HepG2 (cell line): Measurements from ENCODE around the gene SRP14. TPM values are rescaled to one million over a fixed set of nuclear protein-coding genes. Genes with fewer than 3 reads are reported as not detected.

ENCODE experiments used
- ESRRA ChIP-seq: sonication (generic); formaldehyde crosslinking; IDR thresholded peaks from 2 replicates; pipeline ENCODE4 v1.5.1; 2020; ENCODE audit warnings: mild to moderate bottlenecking, low read depth, missing genetic modification reagents
- KLF13 ChIP-seq: sonication (generic); formaldehyde crosslinking; IDR thresholded peaks from 2 replicates; pipeline ENCODE4 v1.4.0; 2020; ENCODE audit warnings: mild to moderate bottlenecking, missing genetic modification reagents
- KMT2B ChIP-seq: IDR thresholded peaks from 2 replicates; pipeline ENCODE4 v1.6.1; 2016; ENCODE audit warnings: missing genetic modification reagents, missing compliant biosample characterization
- MAF1 ChIP-seq: sonication (generic); formaldehyde crosslinking; IDR thresholded peaks from 2 replicates; pipeline ENCODE4 v1.5.0; 2020; ENCODE audit warnings: missing genetic modification reagents, borderline replicate concordance
- MBNL3 ChIP-seq: fragments of 250-450 bp; sonication (Bioruptor Pico); conservative IDR thresholded peaks from 2 replicates; pipeline ENCODE4 v1.8.0; 2022; ENCODE audit warnings: mild to moderate bottlenecking, inconsistent platforms
- MED1 ChIP-seq: sonication (generic); formaldehyde crosslinking; IDR thresholded peaks from 2 replicates; pipeline ENCODE4 v1.4.0; 2020; ENCODE audit warnings: missing genetic modification reagents
- PAF1 ChIP-seq: IDR thresholded peaks from 2 replicates; pipeline ENCODE4 v1.6.1; 2016; ENCODE audit warnings: missing genetic modification reagents, missing compliant biosample characterization
- PBX3 ChIP-seq: sonication (generic); formaldehyde crosslinking; IDR thresholded peaks from 2 replicates; pipeline ENCODE4 v1.8.1; 2023; ENCODE audit warnings: missing genetic modification reagents, inconsistent platforms, borderline replicate concordance
- PHF8 ChIP-seq: sonication (generic); formaldehyde crosslinking; IDR thresholded peaks from 2 replicates; pipeline ENCODE4 v1.5.0; 2020; ENCODE audit warnings: missing genetic modification reagents
- TCF7 ChIP-seq: sonication (generic); IDR thresholded peaks from 2 replicates; pipeline ENCODE4 v1.6.1; 2016; ENCODE audit warnings: antibody characterized with exemption, low read depth
- ZNF446 ChIP-seq: sonication (generic); formaldehyde crosslinking; IDR thresholded peaks from 2 replicates; pipeline ENCODE4 v1.5.0; 2020; ENCODE audit warnings: mild to moderate bottlenecking, missing genetic modification reagents
- ZNF546 ChIP-seq: sonication (generic); formaldehyde crosslinking; conservative IDR thresholded peaks from 2 replicates; pipeline ENCODE4 v1.8.1; 2023; ENCODE audit warnings: mild to moderate bottlenecking, missing genetic modification reagents
- ZNF567 ChIP-seq: sonication (generic); formaldehyde crosslinking; IDR thresholded peaks from 2 replicates; pipeline ENCODE4 v1.8.1; 2023; ENCODE audit warnings: mild to moderate bottlenecking, missing genetic modification reagents, borderline replicate concordance
- ZNF646 ChIP-seq: sonication (generic); formaldehyde crosslinking; IDR thresholded peaks from 2 replicates; pipeline ENCODE4 v1.9.0; 2021; ENCODE audit warnings: mild to moderate bottlenecking, missing genetic modification reagents
- polyA plus RNA-seq, 8 experiments: library from polyadenylated mRNA; depleted of rRNA in 3 of 8; stranded (reverse) in 7 of 8; unstranded in 1 of 8; fragments of >200 nt; fragmentation: Illumina TruSeq in 4 of 8; extraction: Trizol in 4 of 8; gene quantifications; 2 replicates each; pipeline versions ENCODE4 v1.2.1 to v1.2.3, GENCODE V29; 2011 to 2016; ENCODE audit warnings: low read depth in 4 of 8, missing spikeins in 1 of 8, mixed read lengths in 1 of 8; ENCODE audit not compliant: insufficient read depth in 1 of 8
- total RNA-seq, 5 experiments: library from RNA; depleted of rRNA; stranded (reverse); fragments of >200 nt; fragmentation: Illumina TruSeq; extraction: Trizol; gene quantifications; 2 replicates each; pipeline ENCODE4 v1.2.3, GENCODE V29; 2016; ENCODE audit warnings: low read depth in 1 of 5
- TF ChIP-seq, protein P1 (sequence below): sonication (generic); formaldehyde crosslinking; IDR thresholded peaks from 2 replicates; pipeline ENCODE4 v1.8.0; 2022; ENCODE audit warnings: missing genetic modification reagents, mild to moderate bottlenecking, inconsistent platforms, borderline replicate concordance
- TF ChIP-seq, protein P2 (sequence below): IDR thresholded peaks from 2 replicates; pipeline ENCODE4 v1.6.1; 2016; ENCODE audit warnings: mild to moderate bottlenecking, missing biosample characterization, missing genetic modification reagents

SRP14 gene
- total and polyA plus RNA-seq, 2 of the 13 experiments (the other 11 are each of a cell fraction or from before 2014, with no cell fraction given): 208 to 356 TPM

GRCh38 chr15:40040770-40041169, 1.8 kb upstream of the SRP14 start (continued):
- TF ChIP-seq MAF1 (CRISPR knock-in tag) (no peak), TCF7 (no peak), PHF8 (CRISPR knock-in tag) (no peak), KLF13 (CRISPR knock-in tag) (no peak), MED1 (CRISPR knock-in tag) (peak; percentile 78), ZNF567 (CRISPR knock-in tag) (no peak), ZNF646 (CRISPR knock-in tag) (no peak), MBNL3 (no peak), PBX3 (no peak), PAF1 (no peak), ESRRA (peak; percentile 82; the same call in 1 of the 2 replicates), ZNF546 (CRISPR knock-in tag) (no peak), ZNF446 (no peak), KMT2B (CRISPR knock-in tag) (no peak)
- TF ChIP-seq, protein P1, sequence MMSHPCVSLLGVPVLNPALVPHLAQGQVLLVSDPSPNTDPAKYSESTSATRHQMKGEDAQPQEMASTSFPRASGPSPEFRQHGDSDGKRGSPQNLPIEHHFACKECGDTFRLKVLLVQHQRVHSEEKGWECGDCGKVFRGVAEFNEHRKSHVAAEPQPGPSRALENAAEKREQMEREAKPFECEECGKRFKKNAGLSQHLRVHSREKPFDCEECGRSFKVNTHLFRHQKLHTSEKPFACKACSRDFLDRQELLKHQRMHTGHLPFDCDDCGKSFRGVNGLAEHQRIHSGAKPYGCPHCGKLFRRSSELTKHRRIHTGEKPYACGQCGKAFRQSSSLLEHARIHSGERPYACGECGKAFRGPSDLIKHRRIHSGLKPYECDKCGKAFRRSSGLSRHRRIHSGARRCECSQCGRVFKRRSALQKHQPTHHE: no peak
- TF ChIP-seq, protein P2, sequence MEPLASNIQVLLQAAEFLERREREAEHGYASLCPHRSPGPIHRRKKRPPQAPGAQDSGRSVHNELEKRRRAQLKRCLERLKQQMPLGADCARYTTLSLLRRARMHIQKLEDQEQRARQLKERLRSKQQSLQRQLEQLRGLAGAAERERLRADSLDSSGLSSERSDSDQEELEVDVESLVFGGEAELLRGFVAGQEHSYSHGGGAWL (CRISPR knock-in tag): no peak
